GM18519 (cell line): ENCODE measurements around the gene MAPK6.
"Not testable (repeated sequence)": the region's sequence is repeated elsewhere in the genome, so short reads cannot be mapped to it uniquely, and the experiment has no call there.

Experiments
- ATAC-seq: cut with Tn5 transposase; IDR thresholded peaks from one replicate; pipeline ENCODE4 v1.9.1; 2021; ENCODE audit warnings: mild to moderate bottlenecking, moderate library complexity; ENCODE audit not compliant: unreplicated experiment, low FRiP score

The MAPK6 gene

DNA sequence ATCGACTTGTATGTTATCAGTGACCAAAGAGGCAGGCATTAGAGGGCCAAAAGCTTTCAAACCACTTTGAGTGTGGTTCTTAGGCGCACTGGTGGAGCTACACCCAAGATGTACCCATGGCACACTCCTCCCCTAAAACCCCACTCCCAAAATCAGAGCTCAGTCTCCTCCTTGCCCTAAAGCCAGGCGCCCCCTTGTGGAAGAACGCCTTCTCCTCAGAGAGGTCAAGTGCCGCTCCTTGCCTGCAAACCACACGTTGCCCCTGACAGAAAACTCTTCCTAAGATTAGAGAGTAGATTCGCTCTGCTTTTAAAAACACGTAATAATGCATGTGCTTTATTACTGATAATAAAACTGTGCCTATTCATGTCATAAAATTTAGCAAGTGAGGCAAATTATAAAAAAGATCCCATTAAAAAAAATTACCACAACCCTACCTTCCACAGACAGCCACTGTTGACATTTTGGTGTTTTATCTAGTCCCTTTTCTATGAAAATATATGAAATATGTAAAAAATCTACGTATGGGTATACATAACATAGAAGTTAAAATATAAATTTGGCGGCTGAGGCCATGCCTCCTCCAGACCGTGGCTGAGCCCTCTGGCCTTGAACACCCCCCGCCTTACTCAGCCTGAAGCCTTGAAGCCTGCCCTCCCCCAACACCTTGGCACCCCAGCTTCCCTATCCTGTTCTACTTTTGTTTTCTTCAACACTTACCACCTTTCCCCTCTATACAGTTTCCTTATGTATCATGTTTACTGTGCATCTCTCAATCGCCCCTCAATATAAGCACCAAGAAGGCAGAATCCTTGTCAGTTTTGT is 60.1 kb downstream of the MAPK6 start:
- ATAC-seq, result no peak

DNA sequence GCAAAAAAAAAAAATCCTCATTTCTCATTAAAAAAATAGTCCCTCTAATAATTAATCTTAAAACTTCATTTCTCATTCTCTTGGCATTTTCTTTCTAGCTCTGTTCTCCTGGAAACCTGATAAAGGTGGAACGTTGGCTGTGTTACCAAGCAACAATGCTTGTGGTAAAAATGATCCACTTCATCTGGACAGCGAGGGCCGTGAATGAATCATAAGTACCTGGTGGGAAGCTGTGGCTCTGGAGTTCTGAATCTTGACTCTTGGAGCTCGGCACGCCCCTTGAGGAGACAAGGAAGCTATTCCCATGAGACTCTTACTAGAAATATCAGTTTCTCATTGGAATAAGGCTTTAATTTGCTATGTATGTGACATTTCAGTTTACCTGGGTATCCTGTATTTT is 61.0 kb downstream of the MAPK6 start:
- no peak for ATAC-seq

DNA sequence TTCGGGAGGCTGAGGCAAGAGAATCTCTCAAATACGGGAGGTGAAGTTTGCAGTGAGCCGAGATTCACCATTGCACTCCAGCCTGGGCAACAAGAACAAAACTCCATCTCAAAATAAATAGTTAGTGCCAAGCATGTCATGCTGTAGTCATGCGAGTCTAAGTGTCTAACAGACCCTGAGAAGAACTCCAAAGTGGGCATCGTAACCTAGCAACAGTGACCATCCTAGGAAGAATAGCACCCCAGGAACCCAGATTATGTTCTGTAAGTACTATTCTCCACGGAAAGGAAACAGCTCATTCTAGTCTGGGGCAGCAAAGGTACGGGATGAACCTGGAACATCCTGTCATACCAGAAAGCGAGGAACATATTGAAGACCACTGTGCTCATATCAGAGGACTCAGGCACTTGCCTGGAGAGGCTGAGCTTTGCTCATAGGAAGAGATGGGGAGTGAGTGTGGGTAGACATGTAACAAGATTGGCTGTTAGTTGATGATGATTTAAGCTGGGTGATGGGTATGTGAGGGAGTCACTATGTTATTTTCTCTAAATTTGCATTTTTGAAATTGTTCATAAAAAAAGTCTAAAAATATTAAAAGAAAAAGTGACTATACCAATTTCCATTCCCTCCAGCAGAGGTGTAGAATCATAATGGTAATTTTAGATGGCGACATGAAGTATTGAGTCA is 61.8 kb downstream of the MAPK6 start:
- ATAC-seq, result no peak

DNA sequence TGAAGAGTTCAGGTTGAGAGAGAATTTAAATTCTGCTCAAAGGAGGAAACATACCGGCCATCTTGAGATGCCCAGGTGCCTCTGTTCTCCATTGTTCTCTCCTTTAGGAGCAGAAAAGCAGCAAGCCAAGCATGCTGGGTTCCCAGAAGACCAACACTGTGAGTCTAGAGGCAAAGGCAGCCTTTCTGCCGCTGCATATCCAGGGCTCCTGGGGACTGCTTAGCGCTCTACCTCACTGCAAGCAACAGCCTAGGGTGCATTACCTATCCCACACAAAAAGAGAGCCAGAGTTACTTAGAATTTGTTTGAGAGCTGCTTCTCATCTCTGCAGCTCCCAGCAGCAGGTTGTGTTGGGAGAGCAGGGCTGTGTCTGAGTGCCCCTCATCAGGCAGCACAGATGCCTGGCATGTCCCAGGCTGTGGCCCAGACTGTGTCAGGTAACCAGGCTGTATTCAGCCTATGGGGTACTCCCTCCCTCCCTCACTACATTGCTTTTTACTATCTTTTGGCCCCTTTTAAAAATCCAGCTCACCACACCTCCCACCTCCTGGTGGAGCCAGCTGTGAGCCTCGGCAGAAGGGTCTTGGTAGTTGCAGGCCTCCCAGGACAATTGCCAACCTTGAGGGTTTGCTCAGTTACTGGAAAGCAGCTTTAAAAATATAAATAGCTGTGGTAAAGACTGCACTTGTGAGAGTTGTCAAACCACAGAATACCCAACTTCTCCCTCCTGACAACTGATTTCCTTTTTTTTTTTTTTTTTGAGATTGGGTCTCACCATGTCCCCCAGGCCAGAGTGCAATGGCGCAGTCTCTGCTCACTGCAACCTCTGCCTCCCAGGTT is 63.4 kb downstream of the MAPK6 start:
- no peak for ATAC-seq

DNA sequence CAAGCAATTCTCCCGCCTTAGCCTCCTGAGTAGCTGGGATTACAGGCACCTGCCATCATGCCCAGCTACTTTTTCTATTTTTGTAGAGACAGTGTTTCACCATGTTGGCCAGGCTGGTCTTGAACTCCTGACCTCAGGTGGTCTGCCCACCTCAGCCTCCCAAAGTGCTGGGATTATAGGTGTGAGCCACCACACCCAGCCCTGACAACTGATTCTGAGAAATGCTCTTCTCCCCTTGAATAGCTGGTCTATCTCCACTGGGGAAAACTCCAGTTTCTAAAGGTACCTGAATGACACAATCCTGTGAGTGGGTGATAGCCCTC is 64.0 kb downstream of the MAPK6 start:
- ATAC-seq, result not testable (repeated sequence)

DNA sequence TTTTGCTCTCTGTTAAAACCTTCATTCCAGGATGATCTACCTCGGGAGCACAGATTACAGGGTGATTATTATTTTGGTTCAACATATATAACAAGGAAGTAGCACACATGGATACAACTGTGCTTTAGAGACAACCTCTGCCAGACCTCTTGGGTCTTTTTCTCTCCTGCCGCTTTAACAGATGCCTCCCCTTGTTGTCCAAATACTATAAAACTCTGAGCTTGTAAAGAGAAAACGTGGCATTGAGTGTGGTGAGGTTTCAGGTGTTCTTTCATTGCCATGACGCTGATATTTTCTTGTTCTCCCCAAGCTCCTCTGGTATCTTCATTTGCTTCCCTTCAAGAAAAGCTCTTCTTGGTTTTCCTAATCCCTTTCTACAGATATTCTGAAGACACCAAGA is 64.6 kb downstream of the MAPK6 start:
- no peak for ATAC-seq

DNA sequence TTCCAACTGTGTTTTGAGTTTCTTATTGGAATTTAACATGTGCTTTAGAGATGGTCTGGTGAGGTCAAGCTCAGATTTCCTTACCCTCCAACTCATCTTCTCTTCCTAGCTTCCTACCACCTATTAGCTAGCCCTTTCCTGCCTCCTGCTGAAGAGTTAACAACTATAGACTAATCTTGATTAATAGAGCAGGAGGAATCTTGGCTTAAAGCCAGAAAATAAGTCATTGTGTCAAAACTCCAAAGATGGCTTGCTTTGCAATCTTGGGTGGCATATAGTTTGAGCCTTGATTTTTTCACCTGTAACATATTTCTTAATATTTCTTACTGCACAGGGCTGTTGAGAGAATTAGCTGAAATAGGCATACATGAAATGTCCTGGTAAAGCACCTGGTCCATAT is 66.3 kb downstream of the MAPK6 start:
- ATAC-seq, result no peak

DNA sequence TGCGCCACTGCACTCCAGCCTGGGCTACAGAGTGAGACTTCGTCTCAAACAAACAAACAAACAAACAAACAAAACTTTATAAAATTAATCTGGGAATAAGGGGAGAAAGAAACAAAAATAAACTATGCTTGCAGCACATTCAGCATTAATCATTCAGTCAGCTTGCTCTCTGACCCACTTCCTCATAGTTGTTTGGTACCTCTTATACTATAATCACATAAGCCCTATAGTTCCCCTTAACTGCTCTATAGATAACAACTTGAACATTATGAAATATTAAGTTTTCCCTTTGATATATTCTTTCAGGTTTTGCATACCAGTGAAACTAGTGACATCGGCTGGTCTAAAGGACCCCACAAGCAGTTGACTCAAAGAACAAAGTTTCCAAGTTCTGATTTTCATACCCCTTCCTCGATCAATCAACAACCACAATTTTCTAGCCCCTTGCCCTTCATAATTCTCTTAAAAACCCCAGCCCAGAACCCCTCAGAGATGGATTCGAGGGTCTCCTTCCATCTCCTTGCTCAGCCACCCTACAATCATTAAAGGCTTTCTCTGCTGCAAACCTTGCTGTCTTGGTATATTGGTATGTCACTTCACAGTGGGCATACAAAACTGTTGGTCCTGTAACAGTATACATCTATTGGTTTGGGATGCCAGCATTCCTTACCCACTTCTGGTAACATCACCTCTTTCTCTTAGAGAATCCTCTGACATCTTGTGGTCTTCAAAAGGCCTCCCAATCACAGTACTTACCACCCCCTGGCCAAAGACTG is 67.2 kb downstream of the MAPK6 start:
- ATAC-seq, result no peak

DNA sequence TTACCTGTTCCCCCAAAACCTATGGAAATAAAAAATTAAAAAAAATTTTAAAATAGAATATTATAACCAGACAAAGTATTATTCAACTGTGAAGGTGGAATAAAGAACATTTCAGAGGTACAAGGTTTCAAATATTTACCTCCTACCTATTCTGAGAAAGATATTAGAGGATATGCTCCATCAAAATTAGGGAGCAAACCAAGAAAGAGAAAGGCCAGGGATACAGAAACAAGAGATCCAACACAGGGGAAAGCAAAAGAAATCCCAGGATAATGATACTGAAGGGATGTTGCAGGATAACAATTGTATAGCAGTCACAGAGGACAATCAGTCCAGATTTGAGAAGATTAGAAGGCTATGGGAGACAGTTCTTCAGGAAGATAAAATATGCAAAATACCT is 71.2 kb downstream of the MAPK6 start:
- no peak for ATAC-seq

DNA sequence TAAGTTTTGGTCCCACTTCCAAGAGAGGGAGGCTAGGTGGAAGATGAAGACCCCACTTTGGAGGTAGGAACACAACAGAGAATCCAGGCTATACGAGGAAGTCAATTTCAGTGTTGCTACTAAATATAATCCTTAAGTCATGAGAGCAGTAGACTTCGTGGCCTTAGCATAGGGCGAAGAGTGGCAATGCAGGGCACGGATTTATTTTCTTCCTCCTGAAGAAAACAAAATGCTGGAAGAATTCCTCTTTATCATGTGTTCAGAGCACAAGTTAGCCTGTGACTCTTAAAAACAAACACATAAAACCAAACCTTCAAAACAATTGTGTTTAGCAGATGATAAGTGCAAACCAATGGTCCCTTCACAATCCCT is 74.1 kb downstream of the MAPK6 start:
- no peak for ATAC-seq

DNA sequence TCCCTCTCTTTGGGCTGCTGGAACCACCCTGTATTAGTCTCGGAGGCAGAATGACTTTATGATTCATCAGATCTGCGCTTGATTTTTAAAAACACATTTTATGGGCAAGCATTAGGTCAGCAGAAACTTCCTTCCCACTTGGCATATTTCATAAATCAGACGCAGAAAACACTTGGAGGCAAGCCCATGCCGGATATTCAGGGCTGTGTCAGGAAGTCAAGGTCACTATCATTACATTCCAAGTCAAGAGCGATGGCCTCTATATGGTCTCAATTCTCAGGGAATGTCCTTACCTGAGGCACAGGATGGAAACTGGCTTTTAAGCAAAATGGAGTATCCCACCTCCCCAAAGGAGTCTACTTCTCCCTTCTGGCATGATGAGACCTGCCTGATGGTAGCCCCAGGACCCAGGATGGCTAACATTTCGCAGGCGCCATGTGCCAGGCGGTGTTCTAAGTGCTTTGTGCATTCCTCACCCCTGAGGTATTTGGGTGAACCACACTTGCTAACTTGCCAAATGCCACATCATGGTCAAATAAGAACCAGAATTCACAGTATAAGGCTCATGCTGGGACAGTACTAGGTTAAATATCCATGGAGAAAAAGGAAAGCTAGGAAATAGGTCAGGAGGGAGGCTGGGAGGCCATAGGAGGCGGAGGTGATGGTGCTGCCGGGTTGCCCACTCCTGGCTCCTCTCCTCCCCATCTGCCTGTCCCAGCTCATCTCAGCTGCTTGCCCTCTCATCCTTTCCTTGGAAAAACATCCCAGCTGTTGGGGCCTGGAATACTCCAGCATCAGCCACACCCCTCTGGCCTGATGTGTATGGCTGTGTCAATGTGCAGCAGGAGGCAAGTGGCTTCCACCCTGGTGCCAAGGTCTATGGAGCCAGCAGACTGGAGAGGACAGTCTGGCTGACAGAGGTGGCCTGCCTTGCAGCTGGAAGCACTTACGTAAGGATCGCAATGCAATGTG is 74.8 kb downstream of the MAPK6 start:
- no peak for ATAC-seq

DNA sequence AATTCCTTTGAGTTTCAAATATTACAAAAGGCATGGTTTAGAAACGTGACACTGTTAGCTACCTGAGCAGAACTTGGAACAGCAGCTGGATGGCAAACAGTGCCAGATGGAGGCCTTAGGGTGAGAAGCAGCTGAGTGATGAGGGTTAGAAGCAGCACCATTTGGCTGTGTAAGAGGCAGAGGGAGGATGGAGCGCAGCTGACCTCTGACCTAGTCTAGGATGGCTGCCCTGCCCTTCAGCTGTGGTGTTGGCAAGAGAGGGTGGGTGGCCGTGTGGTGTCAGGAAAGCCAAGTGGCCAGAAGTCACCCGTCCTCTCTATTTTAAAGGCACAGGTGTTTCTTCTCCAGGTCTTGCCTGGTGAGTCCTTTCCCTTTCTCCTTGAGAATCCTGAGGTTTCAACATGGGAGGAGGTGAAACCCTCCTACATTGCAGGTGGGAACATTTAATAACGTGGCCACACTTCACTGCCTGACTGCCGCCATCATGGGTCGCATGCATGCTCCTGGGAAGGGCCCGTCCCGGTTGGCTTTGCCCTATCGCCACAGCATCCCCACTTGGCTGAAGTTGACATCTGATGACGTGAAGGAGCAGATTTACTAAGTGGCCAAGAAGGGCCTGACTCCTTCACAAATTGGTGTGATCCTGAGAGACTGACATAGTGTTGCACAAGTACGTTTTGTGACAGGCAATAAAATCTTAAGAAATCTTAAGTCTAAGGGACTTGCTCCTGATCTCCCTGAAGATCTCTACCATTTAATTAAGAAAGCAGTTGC is 76.0 kb downstream of the MAPK6 start:
- no peak for ATAC-seq

DNA sequence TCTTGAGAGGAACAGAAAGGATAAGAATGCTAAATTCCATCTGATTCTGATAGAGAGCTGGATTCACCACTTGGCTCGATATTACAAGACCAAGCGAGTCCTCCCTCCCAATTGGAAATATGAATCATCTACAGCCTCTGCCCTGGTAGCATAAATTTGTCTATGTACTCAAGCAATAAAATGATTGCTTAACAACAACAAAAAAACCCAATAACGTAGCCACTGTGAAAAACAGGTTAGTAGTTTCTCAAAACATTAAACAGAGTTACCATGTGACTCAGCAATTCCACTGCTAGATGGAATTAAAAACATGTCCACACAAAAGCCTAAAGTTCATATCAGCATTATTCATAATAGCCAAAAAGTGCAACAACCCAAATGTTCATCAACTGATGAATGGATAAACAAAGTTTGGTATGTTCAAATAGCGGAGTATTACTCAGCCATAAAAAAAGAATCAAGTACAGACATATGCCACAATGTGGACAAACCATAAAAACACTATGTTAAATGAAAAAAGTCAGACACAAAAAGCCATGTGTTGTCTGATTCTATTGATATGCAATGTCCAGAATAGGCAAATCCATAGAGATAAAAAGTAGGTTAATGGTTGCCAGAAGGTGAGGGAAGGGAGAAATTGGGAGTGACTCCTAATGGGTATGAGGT is 76.7 kb downstream of the MAPK6 start:
- no peak for ATAC-seq

DNA sequence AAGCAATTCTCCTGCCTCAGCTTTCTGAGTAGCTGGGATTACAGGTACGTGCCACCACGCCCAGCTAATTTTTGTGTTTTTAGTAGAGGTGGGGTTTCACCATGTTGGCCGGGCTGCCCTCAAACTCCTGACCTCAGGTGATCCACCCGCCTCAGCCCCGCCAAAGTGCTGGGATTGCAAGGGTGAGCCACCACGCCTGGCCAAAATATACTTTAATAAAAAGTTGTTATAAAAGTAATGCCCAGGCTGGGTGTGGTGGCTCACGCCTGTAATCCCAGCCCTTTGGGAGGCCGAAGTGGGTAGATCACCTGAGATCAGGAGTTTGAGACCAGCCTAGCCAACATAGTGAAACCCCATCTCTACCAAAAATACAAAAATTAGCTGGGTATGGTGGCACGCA is 77.5 kb downstream of the MAPK6 start:
- not testable (repeated sequence) for ATAC-seq

DNA sequence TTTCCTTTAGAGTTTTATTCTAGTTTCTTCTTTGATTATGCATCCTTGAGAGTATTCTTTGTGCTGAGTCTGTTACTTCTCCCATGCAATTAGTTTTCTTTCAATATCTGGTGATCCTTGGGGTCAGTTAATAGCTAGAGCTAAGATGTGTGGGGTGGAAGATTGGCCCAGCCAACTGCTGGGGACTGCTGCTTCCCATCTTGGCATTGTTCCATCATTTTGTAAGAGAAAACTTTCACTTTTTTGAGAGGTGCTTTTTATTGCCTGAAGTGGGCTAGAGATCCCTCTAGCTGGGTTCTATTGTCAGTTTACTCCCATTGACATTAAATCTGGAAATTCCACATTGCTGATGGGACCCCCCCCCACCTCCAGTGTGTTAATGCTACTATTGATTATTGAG is 78.2 kb downstream of the MAPK6 start:
- no peak for ATAC-seq

DNA sequence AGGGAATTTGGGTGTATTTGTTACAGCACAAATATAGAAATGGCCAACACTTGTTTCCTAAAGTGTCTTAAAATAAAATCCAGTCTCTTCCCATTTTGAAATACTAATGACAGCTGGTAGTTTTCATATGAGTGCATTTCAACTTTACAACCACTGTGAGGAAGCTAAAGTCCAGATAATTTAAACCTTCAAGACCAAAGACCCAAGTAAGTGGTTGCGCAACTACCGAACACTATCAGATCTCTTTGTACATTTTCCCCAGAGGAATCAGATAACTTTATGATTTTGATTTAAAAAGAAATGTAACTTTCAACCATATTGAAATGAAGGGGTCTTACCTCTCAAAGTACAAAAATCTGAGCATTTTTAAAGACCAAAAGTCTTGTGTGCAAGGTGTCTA is 79.3 kb downstream of the MAPK6 start:
- ATAC-seq, result no peak

DNA sequence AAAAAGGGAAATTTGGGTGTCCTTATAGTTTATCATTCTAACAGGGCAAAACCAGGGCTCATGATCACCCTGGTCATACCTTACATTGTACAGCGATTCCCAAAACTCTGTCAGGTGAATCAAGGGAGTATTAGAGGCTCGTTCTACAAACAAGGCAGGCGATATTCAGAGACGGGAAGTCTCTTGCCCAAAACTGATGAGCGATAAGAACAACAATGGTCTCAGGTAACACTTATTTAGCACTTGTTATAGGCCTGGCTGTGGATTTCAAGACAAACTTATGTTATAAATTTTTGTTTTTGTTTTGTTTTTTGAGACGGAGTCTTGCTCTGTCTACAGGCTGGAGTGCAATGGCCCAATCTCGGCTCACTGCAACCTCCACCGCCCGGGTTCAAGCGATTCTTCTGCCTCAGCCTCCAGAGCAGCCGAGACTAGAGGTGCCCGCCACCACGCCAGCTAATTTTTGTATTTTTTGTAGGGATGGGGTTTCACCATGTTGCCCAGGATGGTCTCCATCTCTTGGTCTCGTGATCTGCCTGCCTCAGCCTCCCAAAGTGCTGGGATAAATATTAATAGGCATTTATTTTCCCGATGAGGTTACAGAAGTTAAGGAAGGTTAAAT is 80.7 kb downstream of the MAPK6 start:
- no peak for ATAC-seq
